Left colon (tissue), 2 donors: ENCODE measurements around the gene HOXA10. TPM values are rescaled to one million over a fixed set of nuclear protein-coding genes. Genes with fewer than 3 reads are reported as not detected.

Source experiments
- ATAC-seq: fragments of 200-7000 bp; cut with Tn5 transposase; one replicate; pipeline ENCODE4 v1.9.1; 2020; ENCODE audit warnings: mild to moderate bottlenecking, moderate library complexity
- DNase-seq, 2 donors: peaks; one replicate each; pipeline ENCODE4 v3.0.0-alpha.2; 2020
- intact Hi-C, 2 donors: fragments of 100-400 bp; cut with DNase I in 1 of 2; cut with micrococcal nuclease in 1 of 2; formaldehyde crosslinking; loops; one replicate each; pipeline versions ENCODE4 v1.11.2 to v1.14.0; 2022; cut with DNase I, micrococcal nuclease
- microRNA-seq, 2 donors: library from miRNA; unstranded; fragments of <30 nt; microRNA quantifications; one replicate each; pipeline versions ENCODE4 v1.1.0 to v1.2.0, GENCODE V29; 2020
- total RNA-seq, 2 donors: library from RNA; stranded (reverse); fragmentation: NEBNext Ultra II Directional; extraction: Animal tissue kit (Norgen Biotek cat#: 25700); gene quantifications; one replicate each; pipeline ENCODE4 v1.2.1, GENCODE V29; 2021
- donor health status: DM: no; HTN: no; CAD: no.
- donor health status: DM: yes; HTN: yes; CAD: no.

The HOXA10 gene
- total RNA-seq, 2 donors from 2014 or later = 23.4 to 30.0 TPM

DNA sequence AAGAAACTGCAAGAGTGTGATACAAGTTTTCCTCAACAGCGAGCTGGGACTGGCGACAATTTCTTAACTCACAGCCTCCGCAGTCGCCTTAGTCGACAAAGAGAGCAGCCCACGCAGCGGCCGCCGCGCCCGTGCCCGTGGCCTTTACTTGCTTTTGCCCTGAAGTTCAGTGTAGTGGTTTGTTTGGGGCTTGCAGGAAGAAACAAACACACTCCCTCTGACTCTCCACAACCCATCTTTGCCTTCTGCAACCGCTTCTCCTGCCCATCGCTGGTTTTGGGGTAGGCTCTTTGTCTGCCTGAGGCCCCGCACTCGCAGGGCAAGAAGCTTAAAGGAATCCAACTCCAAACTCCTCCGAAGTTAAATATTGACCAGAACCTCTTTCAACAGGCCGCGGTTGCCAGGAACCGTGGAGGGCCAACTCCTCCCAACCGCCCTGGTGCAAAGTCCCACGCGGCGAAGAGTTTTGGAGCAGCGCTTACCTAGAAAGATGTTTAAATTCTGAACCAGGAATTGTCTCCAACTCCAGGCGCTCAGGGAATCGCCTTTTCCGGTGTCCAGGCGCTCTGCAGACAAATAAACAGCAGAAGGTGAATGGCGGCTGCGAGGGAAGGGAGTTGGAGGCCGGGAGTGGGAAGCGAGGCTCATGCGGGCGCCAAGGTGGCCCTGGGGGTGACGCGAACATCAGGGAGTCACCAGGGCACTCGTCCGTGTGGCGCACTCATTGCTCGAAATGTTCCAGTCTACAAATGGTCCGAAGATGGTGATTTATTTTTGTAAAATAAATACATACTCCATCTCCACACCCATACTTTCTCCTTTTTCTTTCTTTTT lies 51.8 kb downstream of the HOXA10 start:
- peak; percentile 78 for ATAC-seq
- DNase-seq = peak; percentile 77 to 80
- intact Hi-C loops = no loop called here

DNA sequence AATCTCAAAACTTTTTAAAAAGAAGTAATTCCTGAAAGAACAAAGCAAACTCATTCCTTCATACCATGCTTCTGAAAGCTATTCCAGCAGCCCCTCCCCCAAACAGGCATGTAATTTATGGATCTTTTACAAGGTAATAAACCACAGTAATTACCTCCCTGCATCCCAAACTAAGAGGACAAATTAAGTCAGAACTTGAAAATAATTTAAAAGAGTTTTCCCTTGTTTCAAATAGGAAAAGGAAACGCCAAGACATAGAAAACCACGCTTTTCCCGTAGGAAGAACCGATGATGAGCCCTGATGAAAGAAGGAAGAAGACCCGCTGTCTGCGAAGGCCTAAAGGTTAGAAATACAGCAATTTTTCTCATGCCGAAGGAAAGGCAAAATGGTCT lies 52.4 kb downstream of the HOXA10 start:
- intact Hi-C loops = no loop called here
- ATAC-seq = peak; percentile 24
- peak in 1 of 2 donors; percentile 36 for DNase-seq

Small RNAs within 50 kb of the gene (microRNA-seq; reads per million reads assigned to microRNA genes)
- gene MIR196B = 9,824 to 14,408 reads per million in 2 donors

Other genes starting within 250 kb of the HOXA10 start
- gene HOXA1, start 78.3 kb downstream of the HOXA10 start, total RNA-seq = 1 to 10 TPM; 2.4 to 3.0 TPM
- 1 to 10 TPM; 2.7 to 3.2 TPM for gene HOXA2, start 71.6 kb downstream of the HOXA10 start, total RNA-seq
- 1 to 10 TPM; 4.5 to 5.1 TPM for gene HOXA4, start 43.6 kb downstream of the HOXA10 start, total RNA-seq
- 10 to 100 TPM; 13.0 to 16.2 TPM for gene HOXA5, start 30.6 kb downstream of the HOXA10 start, total RNA-seq
- gene HOXA6, start 26.5 kb downstream of the HOXA10 start, total RNA-seq = 10 to 100 TPM; 20.0 to 21.2 TPM
- gene HOXA3, start 21.7 kb downstream of the HOXA10 start, total RNA-seq = 10 to 100 TPM; 16.4 to 23.2 TPM
- gene HOXA7, start 17.6 kb downstream of the HOXA10 start, total RNA-seq = 10 to 100 TPM; 30.2 to 38.9 TPM
- 10 to 100 TPM; 18.0 to 28.6 TPM for gene HOXA9, start 8.8 kb downstream of the HOXA10 start, total RNA-seq
- gene HOXA11, start 10.9 kb upstream of the HOXA10 start, total RNA-seq = 1 to 10 TPM; 3.1 to 6.1 TPM
- 10 to 100 TPM; 35.2 to 39.4 TPM for gene HOXA13, start 25.8 kb upstream of the HOXA10 start, total RNA-seq
- gene EVX1, start 68.5 kb upstream of the HOXA10 start, total RNA-seq = under 1 TPM; 0.82 to 0.87 TPM